ENCODE data around the gene ALCAM.

The ALCAM gene

DNA sequence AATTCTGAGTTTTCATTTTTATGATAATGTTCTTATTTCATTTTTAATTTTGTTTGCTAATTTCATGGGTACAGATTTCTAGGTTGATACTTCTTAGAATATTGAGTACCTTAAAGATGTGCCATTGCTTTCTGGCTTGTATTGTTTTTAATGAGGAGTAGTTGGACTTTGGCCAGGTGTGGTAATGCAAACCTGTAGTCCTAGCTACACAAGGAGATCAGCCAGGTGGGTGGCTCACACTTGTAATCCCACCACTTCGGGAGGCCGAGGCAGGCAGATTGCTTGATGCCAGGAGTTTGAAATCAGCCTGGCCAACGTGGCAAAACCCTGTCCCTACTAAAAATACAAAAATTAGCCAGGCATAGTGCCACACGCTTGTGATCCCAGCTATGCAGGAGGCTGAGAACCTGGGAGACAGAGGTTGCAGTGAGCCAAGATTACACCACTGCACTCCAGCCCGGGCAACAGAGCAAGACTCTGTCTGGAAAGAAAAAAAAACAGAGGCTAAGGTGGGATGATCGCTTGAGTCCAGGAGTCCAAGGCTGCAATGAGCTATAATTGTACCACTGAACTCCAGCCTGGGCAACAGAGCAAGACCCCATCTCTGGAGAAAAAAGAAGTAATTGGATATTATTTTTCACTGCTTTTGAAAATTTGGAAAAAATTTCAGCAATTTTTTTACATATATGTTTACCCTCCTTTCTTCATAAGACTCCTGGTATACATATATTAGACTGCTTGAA is 198.0 kb downstream of the ALCAM start:
- Histone ChIP-seq H3K27me3 (ENCODE audit: insufficient read depth, poor library complexity, severe bottlenecking) (no peaks in the 10 kb centered on the region), H3K4me3 (replicated peaks; ENCODE audit: insufficient read depth, low read length) (no peak overlapping the region), H3K27ac (replicated peaks) (no peak overlapping the region)
- DNase-seq (ENCODE audit: low read depth in 1 of 2, low spot score in 1 of 2) = no peak
- TF ChIP-seq SPI1 (IDR thresholded peaks at IDR 0.05; ENCODE audit: borderline replicate concordance, low read depth) (no peak), GABPA (IDR thresholded peaks at IDR 0.05; ENCODE audit: low read depth) (no peak), POLR2AphosphoS5 (IDR thresholded peaks at IDR 0.05; ENCODE audit: low read depth) (no peak)
- TF ChIP-seq, protein P1, sequence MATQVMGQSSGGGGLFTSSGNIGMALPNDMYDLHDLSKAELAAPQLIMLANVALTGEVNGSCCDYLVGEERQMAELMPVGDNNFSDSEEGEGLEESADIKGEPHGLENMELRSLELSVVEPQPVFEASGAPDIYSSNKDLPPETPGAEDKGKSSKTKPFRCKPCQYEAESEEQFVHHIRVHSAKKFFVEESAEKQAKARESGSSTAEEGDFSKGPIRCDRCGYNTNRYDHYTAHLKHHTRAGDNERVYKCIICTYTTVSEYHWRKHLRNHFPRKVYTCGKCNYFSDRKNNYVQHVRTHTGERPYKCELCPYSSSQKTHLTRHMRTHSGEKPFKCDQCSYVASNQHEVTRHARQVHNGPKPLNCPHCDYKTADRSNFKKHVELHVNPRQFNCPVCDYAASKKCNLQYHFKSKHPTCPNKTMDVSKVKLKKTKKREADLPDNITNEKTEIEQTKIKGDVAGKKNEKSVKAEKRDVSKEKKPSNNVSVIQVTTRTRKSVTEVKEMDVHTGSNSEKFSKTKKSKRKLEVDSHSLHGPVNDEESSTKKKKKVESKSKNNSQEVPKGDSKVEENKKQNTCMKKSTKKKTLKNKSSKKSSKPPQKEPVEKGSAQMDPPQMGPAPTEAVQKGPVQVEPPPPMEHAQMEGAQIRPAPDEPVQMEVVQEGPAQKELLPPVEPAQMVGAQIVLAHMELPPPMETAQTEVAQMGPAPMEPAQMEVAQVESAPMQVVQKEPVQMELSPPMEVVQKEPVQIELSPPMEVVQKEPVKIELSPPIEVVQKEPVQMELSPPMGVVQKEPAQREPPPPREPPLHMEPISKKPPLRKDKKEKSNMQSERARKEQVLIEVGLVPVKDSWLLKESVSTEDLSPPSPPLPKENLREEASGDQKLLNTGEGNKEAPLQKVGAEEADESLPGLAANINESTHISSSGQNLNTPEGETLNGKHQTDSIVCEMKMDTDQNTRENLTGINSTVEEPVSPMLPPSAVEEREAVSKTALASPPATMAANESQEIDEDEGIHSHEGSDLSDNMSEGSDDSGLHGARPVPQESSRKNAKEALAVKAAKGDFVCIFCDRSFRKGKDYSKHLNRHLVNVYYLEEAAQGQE (IDR thresholded peaks at IDR 0.05; ENCODE audit: insufficient replicate concordance, low read depth) = no peak
- TF ChIP-seq, protein P2, sequence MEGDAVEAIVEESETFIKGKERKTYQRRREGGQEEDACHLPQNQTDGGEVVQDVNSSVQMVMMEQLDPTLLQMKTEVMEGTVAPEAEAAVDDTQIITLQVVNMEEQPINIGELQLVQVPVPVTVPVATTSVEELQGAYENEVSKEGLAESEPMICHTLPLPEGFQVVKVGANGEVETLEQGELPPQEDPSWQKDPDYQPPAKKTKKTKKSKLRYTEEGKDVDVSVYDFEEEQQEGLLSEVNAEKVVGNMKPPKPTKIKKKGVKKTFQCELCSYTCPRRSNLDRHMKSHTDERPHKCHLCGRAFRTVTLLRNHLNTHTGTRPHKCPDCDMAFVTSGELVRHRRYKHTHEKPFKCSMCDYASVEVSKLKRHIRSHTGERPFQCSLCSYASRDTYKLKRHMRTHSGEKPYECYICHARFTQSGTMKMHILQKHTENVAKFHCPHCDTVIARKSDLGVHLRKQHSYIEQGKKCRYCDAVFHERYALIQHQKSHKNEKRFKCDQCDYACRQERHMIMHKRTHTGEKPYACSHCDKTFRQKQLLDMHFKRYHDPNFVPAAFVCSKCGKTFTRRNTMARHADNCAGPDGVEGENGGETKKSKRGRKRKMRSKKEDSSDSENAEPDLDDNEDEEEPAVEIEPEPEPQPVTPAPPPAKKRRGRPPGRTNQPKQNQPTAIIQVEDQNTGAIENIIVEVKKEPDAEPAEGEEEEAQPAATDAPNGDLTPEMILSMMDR (IDR thresholded peaks at IDR 0.05; ENCODE audit: insufficient read depth, low read length) = no peak

DNA sequence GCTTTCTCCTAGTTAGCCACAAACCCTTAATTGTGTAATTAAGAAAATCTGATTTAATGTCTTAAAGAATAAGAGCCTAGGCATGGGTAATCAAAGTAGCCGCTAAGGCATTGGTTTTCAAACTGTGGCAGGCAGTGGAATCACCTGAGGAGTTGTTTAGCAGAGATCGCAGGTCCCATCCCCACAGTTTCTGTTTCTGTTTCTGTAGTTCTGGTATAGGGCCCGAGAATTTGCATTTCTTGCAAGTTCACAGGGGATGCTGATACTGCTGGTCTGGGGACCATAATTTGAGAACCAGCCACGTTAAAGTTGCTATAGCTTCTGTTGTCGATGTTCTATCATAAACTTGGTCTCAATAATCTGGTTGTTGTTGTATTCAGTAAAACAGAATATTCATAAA is 204.3 kb downstream of the ALCAM start:
- no peak for DNase-seq (ENCODE audit: low read depth in 1 of 2, low spot score in 1 of 2)
- TF ChIP-seq, protein P2 (IDR thresholded peaks at IDR 0.05; ENCODE audit: insufficient read depth, low read length) = no peak
- TF ChIP-seq, protein P1 (IDR thresholded peaks at IDR 0.05; ENCODE audit: insufficient replicate concordance, low read depth) = no peak
- TF ChIP-seq SPI1 (IDR thresholded peaks at IDR 0.05; ENCODE audit: borderline replicate concordance, low read depth) (no peak), GABPA (IDR thresholded peaks at IDR 0.05; ENCODE audit: low read depth) (no peak), POLR2AphosphoS5 (IDR thresholded peaks at IDR 0.05; ENCODE audit: low read depth) (no peak)
- no peaks in the 10 kb centered on the region for H3K27me3 ChIP-seq (ENCODE audit: insufficient read depth, poor library complexity, severe bottlenecking)
- no peak overlapping the region for H3K27ac ChIP-seq (replicated peaks)
- no peak overlapping the region for H3K4me3 ChIP-seq (replicated peaks; ENCODE audit: insufficient read depth, low read length)

DNA sequence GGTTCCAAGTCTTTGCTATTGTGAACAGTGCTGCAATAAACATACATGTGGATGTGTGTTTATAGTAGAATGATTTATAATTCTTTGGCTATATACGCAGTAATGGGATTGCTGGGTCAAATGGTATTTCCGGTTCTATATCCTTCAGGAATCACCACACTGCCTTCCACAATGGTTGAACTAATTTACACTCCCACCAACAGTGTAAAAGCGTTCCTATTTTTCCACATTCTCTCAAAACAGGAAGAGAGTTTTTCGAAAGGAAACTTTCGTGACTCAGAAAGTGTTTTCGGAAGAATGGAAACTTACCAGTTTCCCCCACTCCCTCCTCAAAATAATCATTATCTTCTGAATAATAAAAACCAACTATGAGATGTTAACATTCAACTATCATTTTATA is 205.8 kb downstream of the ALCAM start:
- DNase-seq (ENCODE audit: low read depth in 1 of 2, low spot score in 1 of 2) = no peak
- TF ChIP-seq POLR2AphosphoS5 (IDR thresholded peaks at IDR 0.05; ENCODE audit: low read depth) = no peak
- TF ChIP-seq, protein P1 (IDR thresholded peaks at IDR 0.05; ENCODE audit: insufficient replicate concordance, low read depth) = no peak
- TF ChIP-seq SPI1 (IDR thresholded peaks at IDR 0.05; ENCODE audit: borderline replicate concordance, low read depth) = no peak
- TF ChIP-seq, protein P2 (IDR thresholded peaks at IDR 0.05; ENCODE audit: insufficient read depth, low read length) = no peak
- no peak for TF ChIP-seq GABPA (IDR thresholded peaks at IDR 0.05; ENCODE audit: low read depth)
- Histone ChIP-seq H3K27me3 (ENCODE audit: insufficient read depth, poor library complexity, severe bottlenecking) (no peaks in the 10 kb centered on the region), H3K4me3 (replicated peaks; ENCODE audit: insufficient read depth, low read length) (no peak overlapping the region), H3K27ac (replicated peaks) (no peak overlapping the region)
